Measurements from ENCODE around the gene FRMD5. TPM values are rescaled to one million over a fixed set of nuclear protein-coding genes. Genes with fewer than 3 reads are reported as not detected.
A peak's percentile ranks its signal among the peaks of the same experiment; 100 is the strongest.
"Not testable (repeated sequence)": the region's sequence is repeated elsewhere in the genome, so short reads cannot be mapped to it uniquely, and the experiment has no call there.

The FRMD5 gene
- total RNA-seq, result 25.3 TPM

- DNase-seq (ENCODE audit: low spot score in 2 of 2) (peak; percentile 92 to 95), FAIRE-seq (peak; percentile 77)
These were observed at the start of gene FRMD5 for GRCh38 chr15:44195151-44195740. Gene FRMD5 (minus strand): TSS chr15:44195271.

- DNase-seq (ENCODE audit: low spot score in 2 of 2) (no peak), FAIRE-seq (no peak)
These were observed 48.8 kb upstream of the FRMD5 start for GRCh38 chr15:44243829-44244228.

- DNase-seq (ENCODE audit: low spot score in 2 of 2), result no peak
- no peak for FAIRE-seq
These were observed 48.1 kb upstream of the FRMD5 start for GRCh38 chr15:44243141-44243540.

GRCh38 chr15:44231842-44232241 lies 36.8 kb upstream of the FRMD5 start:
- FAIRE-seq (no peak), DNase-seq (ENCODE audit: low spot score in 2 of 2) (no peak)

GRCh38 chr15:44229301-44229700 lies 34.2 kb upstream of the FRMD5 start:
- DNase-seq (ENCODE audit: low spot score in 2 of 2); FAIRE-seq: not testable (repeated sequence)

GRCh38 chr15:44227584-44227983 lies 32.5 kb upstream of the FRMD5 start:
- FAIRE-seq (no peak), DNase-seq (ENCODE audit: low spot score in 2 of 2) (no peak)

- FAIRE-seq; DNase-seq (ENCODE audit: low spot score in 2 of 2): not testable (repeated sequence)
These were observed 31.9 kb upstream of the FRMD5 start for GRCh38 chr15:44227001-44227400.

- FAIRE-seq, result no peak
- DNase-seq (ENCODE audit: low spot score in 2 of 2), result no peak
These were observed 27.4 kb upstream of the FRMD5 start for GRCh38 chr15:44222478-44222877.

- DNase-seq (ENCODE audit: low spot score in 2 of 2) (no peak), FAIRE-seq (no peak)
These were observed 24.0 kb upstream of the FRMD5 start for GRCh38 chr15:44219073-44219472.

- DNase-seq (ENCODE audit: low spot score in 2 of 2) (no peak), FAIRE-seq (no peak)
These were observed 21.9 kb upstream of the FRMD5 start for GRCh38 chr15:44216958-44217357.

- DNase-seq (ENCODE audit: low spot score in 2 of 2), result no peak
- FAIRE-seq, result no peak
These were observed 20.5 kb upstream of the FRMD5 start for GRCh38 chr15:44215594-44215993.

- no peak for DNase-seq (ENCODE audit: low spot score in 2 of 2)
- FAIRE-seq, result no peak
These were observed 13.9 kb upstream of the FRMD5 start for GRCh38 chr15:44208956-44209355.

- FAIRE-seq, result no peak
- no peak for DNase-seq (ENCODE audit: low spot score in 2 of 2)
These were observed 12.6 kb upstream of the FRMD5 start for GRCh38 chr15:44207643-44208042.

GRCh38 chr15:44199393-44199792 lies 4.3 kb upstream of the FRMD5 start:
- DNase-seq (ENCODE audit: low spot score in 2 of 2) (no peak), FAIRE-seq (no peak)

GRCh38 chr15:44194323-44195150 lies 534 bp downstream of the FRMD5 start:
- no peak for FAIRE-seq
- DNase-seq (ENCODE audit: low spot score in 2 of 2), result peak; percentile 32 to 39

- DNase-seq (ENCODE audit: low spot score in 2 of 2) (peak; percentile 11 to 51), FAIRE-seq (no peak)
These were observed 1.3 kb downstream of the FRMD5 start for GRCh38 chr15:44193651-44194322.

- DNase-seq (ENCODE audit: low spot score in 2 of 2) (peak; percentile 25 to 49), FAIRE-seq (peak; percentile 75)
These were observed 6.3 kb downstream of the FRMD5 start for GRCh38 chr15:44188795-44189194.

GRCh38 chr15:44186705-44187104 lies 8.4 kb downstream of the FRMD5 start:
- DNase-seq (ENCODE audit: low spot score in 2 of 2) (no peak), FAIRE-seq (no peak)

GRCh38 chr15:44183363-44183762 lies 11.7 kb downstream of the FRMD5 start:
- FAIRE-seq (no peak), DNase-seq (ENCODE audit: low spot score in 2 of 2) (no peak)

- FAIRE-seq, result no peak
- DNase-seq (ENCODE audit: low spot score in 2 of 2), result no peak
These were observed 13.7 kb downstream of the FRMD5 start for GRCh38 chr15:44181410-44181809.

GRCh38 chr15:44177139-44177538 lies 17.9 kb downstream of the FRMD5 start:
- no peak for DNase-seq (ENCODE audit: low spot score in 2 of 2)
- FAIRE-seq, result no peak
